Natural killer cell treated with Interleukin-12 subunit alpha and Interleukin-12 subunit beta and Interleukin-15 and Interleukin-18, amount 100 ng/mL, for 72 hours (primary cell): ENCODE data around the gene DHFR. TPM values are rescaled to one million over a fixed set of nuclear protein-coding genes. Genes with fewer than 3 reads are reported as not detected.
A peak's percentile ranks its signal among the peaks of the same experiment; 100 is the strongest.
"Not testable (repeated sequence)": the region's sequence is repeated elsewhere in the genome, so short reads cannot be mapped to it uniquely, and the experiment has no call there.

Source experiments
- ATAC-seq, 2 donors: fragments of 150-1000 bp; cut with Tn5 transposase in 1 of 2; sonication (Bioruptor Pico), chemical (Tn5 transposase) in 1 of 2; 2 replicates each; pipeline ENCODE4 v1.10.0; 2021
- DNase-seq: peaks from one replicate; pipeline ENCODE4 v3.0.0; 2022; ENCODE audit warnings: low spot score
- H3K27ac Mint-ChIP-seq, 2 donors: 1 replicate in 1 of 2; 2 replicates in 1 of 2; pipeline ENCODE4 v1.8.0; 2022; ENCODE audit warnings: mixed read lengths in 2 of 2, mild to moderate bottlenecking in 1 of 2, moderate library complexity in 1 of 2
- H3K27me3 Mint-ChIP-seq, 2 donors: 1 replicate in 1 of 2; 2 replicates in 1 of 2; pipeline ENCODE4 v1.8.0; 2022; ENCODE audit warnings: mixed read lengths in 2 of 2
- H3K36me3 Mint-ChIP-seq: one replicate; pipeline ENCODE4 v1.8.0; 2022; ENCODE audit warnings: mixed read lengths
- H3K4me1 Mint-ChIP-seq, 2 donors: 1 replicate in 1 of 2; 2 replicates in 1 of 2; pipeline ENCODE4 v1.8.0; 2022; ENCODE audit warnings: low read depth in 2 of 2, mixed read lengths in 2 of 2, mild to moderate bottlenecking in 1 of 2
- H3K4me3 Mint-ChIP-seq: one replicate; pipeline ENCODE4 v1.8.0; 2022; ENCODE audit warnings: mixed read lengths
- H3K9me3 Mint-ChIP-seq: 2 replicates; pipeline ENCODE4 v1.8.0; 2022; ENCODE audit warnings: mixed read lengths
- total RNA-seq, 2 donors: library from RNA; stranded (reverse); gene quantifications; one replicate each; pipeline ENCODE4 v1.2.3, GENCODE V29; 2022

DHFR gene
- total RNA-seq, 2 donors from 2014 or later = 29.2 to 73.8 TPM

GRCh38 chr5:80672140-80672736 lies 17.5 kb upstream of the DHFR start:
- peaks cover 0 to 2% of the 10 kb centered on the region in 2 donors for H3K4me1 Mint-ChIP-seq
- no peaks in the 10 kb centered on the region for H3K27me3 Mint-ChIP-seq
- H3K9me3 Mint-ChIP-seq = no peaks in the 10 kb centered on the region
- DNase-seq = peak; percentile 63
- H3K27ac Mint-ChIP-seq = no peak overlapping the region
- peaks cover 19% of the 10 kb centered on the region for H3K36me3 Mint-ChIP-seq
- ATAC-seq = peak in 1 of 2 donors; percentile 82
- H3K4me3 Mint-ChIP-seq = no peak overlapping the region

GRCh38 chr5:80668016-80668969 lies 13.5 kb upstream of the DHFR start:
- Mint-ChIP-seq H3K4me1 (peaks cover 0 to 2% of the 10 kb centered on the region in 2 donors), H3K27ac (no peak overlapping the region), H3K9me3 (no peaks in the 10 kb centered on the region), H3K36me3 (peaks cover 16% of the 10 kb centered on the region), H3K4me3 (no peak overlapping the region), H3K27me3 (no peaks in the 10 kb centered on the region)
- peak; percentile 20 to 33 for ATAC-seq
- DNase-seq = no peak

GRCh38 chr5:80667384-80667783 lies 12.6 kb upstream of the DHFR start:
- Mint-ChIP-seq H3K4me1 (peaks cover 0 to 2% of the 10 kb centered on the region in 2 donors), H3K27me3 (no peaks in the 10 kb centered on the region), H3K4me3 (no peak overlapping the region), H3K9me3 (no peaks in the 10 kb centered on the region), H3K27ac (no peak overlapping the region), H3K36me3 (peaks cover 16% of the 10 kb centered on the region)
- DNase-seq (no peak), ATAC-seq (no peak)

- no peak overlapping the region for H3K4me3 Mint-ChIP-seq
- no peaks in the 10 kb centered on the region for H3K9me3 Mint-ChIP-seq
- DNase-seq = no peak
- no peaks in the 10 kb centered on the region for H3K27me3 Mint-ChIP-seq
- peaks cover 28% of the 10 kb centered on the region for H3K36me3 Mint-ChIP-seq
- H3K27ac Mint-ChIP-seq = no peak overlapping the region
- no peak for ATAC-seq
- H3K4me1 Mint-ChIP-seq = no peaks in the 10 kb centered on the region
Measured at GRCh38 chr5:80665057-80665456, 10.3 kb upstream of the DHFR start.

GRCh38 chr5:80662108-80662507 lies 7.3 kb upstream of the DHFR start:
- H3K4me3 Mint-ChIP-seq = no peak overlapping the region
- no peak for ATAC-seq

GRCh38 chr5:80660661-80661060 lies 5.9 kb upstream of the DHFR start:
- not testable (repeated sequence) for H3K27me3 Mint-ChIP-seq, H3K4me3 Mint-ChIP-seq, DNase-seq, H3K4me1 Mint-ChIP-seq, H3K27ac Mint-ChIP-seq, ATAC-seq, H3K9me3 Mint-ChIP-seq
- H3K36me3 Mint-ChIP-seq = peaks cover 37% of the 10 kb centered on the region

More at GRCh38 chr5:80662108-80662507, 7.3 kb upstream of the DHFR start:
- Mint-ChIP-seq H3K9me3 (no peaks in the 10 kb centered on the region), H3K4me1 (peaks cover 0 to 3% of the 10 kb centered on the region in 2 donors), H3K27me3 (no peaks in the 10 kb centered on the region), H3K27ac (no peak overlapping the region), H3K36me3 (peaks cover 36% of the 10 kb centered on the region)
- DNase-seq = no peak

- H3K27me3 Mint-ChIP-seq = no peaks in the 10 kb centered on the region
- no peak for ATAC-seq
- no peak overlapping the region for H3K27ac Mint-ChIP-seq
- no peak overlapping the region for H3K4me3 Mint-ChIP-seq
- H3K9me3 Mint-ChIP-seq = no peaks in the 10 kb centered on the region
- H3K4me1 Mint-ChIP-seq = peaks cover 6 to 13% of the 10 kb centered on the region in 2 donors
- no peak for DNase-seq
- peaks cover 35% of the 10 kb centered on the region for H3K36me3 Mint-ChIP-seq
Measured at GRCh38 chr5:80659106-80659505, 4.3 kb upstream of the DHFR start.

GRCh38 chr5:80656425-80656824 lies 1.6 kb upstream of the DHFR start:
- peak overlapping the region; percentile 91 to 92 for H3K27ac Mint-ChIP-seq
- no peaks in the 10 kb centered on the region for H3K27me3 Mint-ChIP-seq
- ATAC-seq (no peak), DNase-seq (no peak)
- H3K36me3 Mint-ChIP-seq = peaks cover 37% of the 10 kb centered on the region
- H3K4me1 Mint-ChIP-seq = peaks cover 16 to 20% of the 10 kb centered on the region in 2 donors
- peak overlapping the region; percentile 21 for H3K4me3 Mint-ChIP-seq
- H3K9me3 Mint-ChIP-seq = no peaks in the 10 kb centered on the region

GRCh38 chr5:80655231-80655774 lies 520 bp upstream of the DHFR start:
- Mint-ChIP-seq H3K27me3 (no peaks in the 10 kb centered on the region), H3K4me3 (peak overlapping the region; percentile 91), H3K4me1 (peaks cover 16 to 20% of the 10 kb centered on the region in 2 donors), H3K9me3 (no peaks in the 10 kb centered on the region), H3K36me3 (peaks cover 30% of the 10 kb centered on the region), H3K27ac (peak overlapping the region; percentile 91 to 92)
- DNase-seq (no peak), ATAC-seq (no peak)

GRCh38 chr5:80654054-80654390 lies 761 bp downstream of the DHFR start:
- peak; percentile 0 to 1 for ATAC-seq
- H3K4me1 Mint-ChIP-seq = peaks cover 16 to 17% of the 10 kb centered on the region in 2 donors

GRCh38 chr5:80653502-80653901 lies 1.3 kb downstream of the DHFR start:
- Mint-ChIP-seq H3K4me3 (peak overlapping the region; percentile 91), H3K9me3 (no peaks in the 10 kb centered on the region), H3K4me1 (peaks cover 16 to 17% of the 10 kb centered on the region in 2 donors), H3K36me3 (peaks cover 21% of the 10 kb centered on the region), H3K27me3 (no peaks in the 10 kb centered on the region), H3K27ac (peak overlapping the region in 1 of 2 donors; percentile 91)
- ATAC-seq = no peak
- DNase-seq = no peak

More at GRCh38 chr5:80654054-80654390, 761 bp downstream of the DHFR start:
- Mint-ChIP-seq H3K9me3 (no peaks in the 10 kb centered on the region), H3K4me3 (peak overlapping the region; percentile 91), H3K27me3 (no peaks in the 10 kb centered on the region), H3K27ac (peak overlapping the region in 1 of 2 donors; percentile 91), H3K36me3 (peaks cover 21% of the 10 kb centered on the region)
- peak; percentile 67 for DNase-seq

GRCh38 chr5:80646926-80647325 lies 7.9 kb downstream of the DHFR start:
- H3K27me3 Mint-ChIP-seq = no peaks in the 10 kb centered on the region
- peaks cover 28% of the 10 kb centered on the region for H3K36me3 Mint-ChIP-seq
- no peak for ATAC-seq
- DNase-seq = no peak
- H3K4me3 Mint-ChIP-seq = no peak overlapping the region
- H3K4me1 Mint-ChIP-seq = no peaks in the 10 kb centered on the region
- H3K27ac Mint-ChIP-seq = no peak overlapping the region
- H3K9me3 Mint-ChIP-seq = no peaks in the 10 kb centered on the region

GRCh38 chr5:80644900-80645299 lies 9.9 kb downstream of the DHFR start:
- H3K4me1 Mint-ChIP-seq = no peaks in the 10 kb centered on the region
- DNase-seq = no peak
- no peaks in the 10 kb centered on the region for H3K9me3 Mint-ChIP-seq
- no peaks in the 10 kb centered on the region for H3K27me3 Mint-ChIP-seq
- H3K36me3 Mint-ChIP-seq = peaks cover 38% of the 10 kb centered on the region
- no peak for ATAC-seq
- H3K27ac Mint-ChIP-seq = no peak overlapping the region
- H3K4me3 Mint-ChIP-seq = no peak overlapping the region

- Mint-ChIP-seq H3K9me3 (no peaks in the 10 kb centered on the region), H3K4me1 (peaks cover 5% of the 10 kb centered on the region in 2 donors), H3K27ac (no peak overlapping the region), H3K4me3 (no peak overlapping the region), H3K36me3 (peaks cover 47% of the 10 kb centered on the region), H3K27me3 (no peaks in the 10 kb centered on the region)
- DNase-seq = no peak
- no peak for ATAC-seq
Measured at GRCh38 chr5:80641353-80641752, 13.4 kb downstream of the DHFR start.
